Heart left ventricle (tissue), 16 donors: ENCODE results near the gene MOGAT1. TPM values are rescaled to one million over a fixed set of nuclear protein-coding genes. Genes with fewer than 3 reads are reported as not detected.

Experiments used
- ATAC-seq, 4 donors: fragments of 200-7000 bp; cut with Tn5 transposase; one replicate each; pipeline ENCODE4 v1.9.1; 2020 to 2022; ENCODE audit warnings: moderate library complexity in 4 of 4, mild to moderate bottlenecking in 3 of 4, moderate number of reproducible peaks in 1 of 4
- DNase-seq, 5 donors: peaks; one replicate each; pipeline ENCODE4 v3.0.0-alpha.2; 2020
- H3K27ac ChIP-seq, 12 donors: fragments of 200-600 bp; sonication (generic) in 4 of 12; one replicate each; pipeline versions ENCODE4 v1.5.0 to v1.8.0; 2016 to 2022; ENCODE audit warnings: mild to moderate bottlenecking in 2 of 12
- H3K27me3 ChIP-seq, 9 donors: fragments of 200-600 bp; sonication (generic) in 2 of 9; one replicate each; pipeline versions ENCODE4 v1.5.1 to v1.8.0; 2016 to 2022; ENCODE audit warnings: mild to moderate bottlenecking in 3 of 9
- H3K36me3 ChIP-seq, 9 donors: fragments of 200-600 bp; sonication (generic) in 2 of 9; one replicate each; pipeline versions ENCODE4 v1.5.0 to v1.8.0; 2018 to 2022; ENCODE audit warnings: mild to moderate bottlenecking in 2 of 9
- H3K4me1 ChIP-seq, 12 donors: fragments of 200-600 bp; sonication (generic) in 4 of 12; one replicate each; pipeline versions ENCODE4 v1.5.0 to v1.8.0; 2016 to 2022; ENCODE audit warnings: mild to moderate bottlenecking in 3 of 12
- H3K4me3 ChIP-seq, 12 donors: fragments of 200-600 bp; sonication (generic) in 4 of 12; one replicate each; pipeline versions ENCODE4 v1.5.0 to v1.8.0; 2017 to 2022; ENCODE audit warnings: mild to moderate bottlenecking in 9 of 12, moderate library complexity in 4 of 12
- H3K9me3 ChIP-seq, 12 donors: fragments of 200-600 bp; sonication (generic) in 4 of 12; one replicate each; pipeline versions ENCODE4 v1.5.0 to v1.8.0; 2016 to 2022; ENCODE audit warnings: mild to moderate bottlenecking in 1 of 12
- POLR2A ChIP-seq, 2 donors: fragments of 450-650 bp; IDR thresholded peaks; one replicate each; pipeline ENCODE4 v1.6.1; 2017; ENCODE audit warnings: antibody characterized with exemption in 2 of 2, mild to moderate bottlenecking in 2 of 2, moderate library complexity in 2 of 2
- WGBS, 4 donors: extraction: QIAGEN DNeasy Blood & Tissue Kit in 2 of 4; methylation state at CpG; one replicate each; pipeline versions ENCODE4 v1.1.5 to v1.1.7; 2013 to 2018; 5-methylcytosine and 5-hydroxymethylcytosine counted together
- intact Hi-C, 10 donors: fragments of 100-400 bp; cut with DNase I; formaldehyde crosslinking; loops; one replicate each; pipeline versions ENCODE4 v1.11.1 to v1.14.2; 2022
- polyA plus RNA-seq, 2 donors: library from polyadenylated mRNA; stranded (reverse); fragments of 200-250 nt; gene quantifications; one replicate each; pipeline ENCODE4 v1.2.3, GENCODE V29; 2013
- total RNA-seq, 9 donors: library from RNA; depleted of rRNA in 2 of 9; stranded (reverse); fragments of >200 nt in 2 of 9; fragmentation: NEBNext Ultra II Directional in 3 of 9; extraction: Animal tissue kit (Norgen Biotek cat#: 25700) in 3 of 9; gene quantifications; one replicate each; pipeline versions ENCODE4 v1.1.0 to v1.2.4, GENCODE V29; 2016 to 2023
- TF ChIP-seq, protein P1 (sequence below), 12 donors: fragments of 200-600 bp; sonication (generic) in 4 of 12; IDR thresholded peaks; one replicate each; pipeline versions ENCODE4 v1.5.0 to v1.8.0; 2018 to 2022; ENCODE audit warnings: antibody characterized with exemption in 12 of 12, mild to moderate bottlenecking in 5 of 12
- donor health status: ischemic (EF 13 %, LVEDD 7.1; RV severe dilation, severe dysfunction).
- donor health status: healthy with polysubstance abuse.
- donor health status: DM: no; HTN: yes; CAD: no.
- donor health status: DM: no; HTN: no; CAD: no.
- donor health status: ischemic (EF 25% LVEDD 6.9; RV normal size, moderate dysfunction).
- donor health status: ischemic (EF 25% LVEDD 5.7; RV mildly dilated, moderate dysfunction).
- donor health status: healthy.
- donor health status: DM: yes; HTN: yes; CAD: no.
- donor health status: ischemic (EF 35%, LVEDD 5.7; RV mildly dilated, moderate dysfunction).
- donor health status: nonischemic (EF 11% LVEDD 7.7; RV severe dilation, severe dysfunction).
- donor health status: DM: yes; HTN: yes; CAD: no.
- donor health status: PGD.
- donor health status: ischemic (EF 29% LVEDD 5.4; RV normal size, mild dysfunction).
- donor health status: nonischemic (EF 23%, LVEDD 6.1; RV moderate dilation, normal function).

Gene MOGAT1
- total and polyA plus RNA-seq, 11 donors, result 0.19 to 1.1 (median 0.40) TPM; not detected in 2

DNA sequence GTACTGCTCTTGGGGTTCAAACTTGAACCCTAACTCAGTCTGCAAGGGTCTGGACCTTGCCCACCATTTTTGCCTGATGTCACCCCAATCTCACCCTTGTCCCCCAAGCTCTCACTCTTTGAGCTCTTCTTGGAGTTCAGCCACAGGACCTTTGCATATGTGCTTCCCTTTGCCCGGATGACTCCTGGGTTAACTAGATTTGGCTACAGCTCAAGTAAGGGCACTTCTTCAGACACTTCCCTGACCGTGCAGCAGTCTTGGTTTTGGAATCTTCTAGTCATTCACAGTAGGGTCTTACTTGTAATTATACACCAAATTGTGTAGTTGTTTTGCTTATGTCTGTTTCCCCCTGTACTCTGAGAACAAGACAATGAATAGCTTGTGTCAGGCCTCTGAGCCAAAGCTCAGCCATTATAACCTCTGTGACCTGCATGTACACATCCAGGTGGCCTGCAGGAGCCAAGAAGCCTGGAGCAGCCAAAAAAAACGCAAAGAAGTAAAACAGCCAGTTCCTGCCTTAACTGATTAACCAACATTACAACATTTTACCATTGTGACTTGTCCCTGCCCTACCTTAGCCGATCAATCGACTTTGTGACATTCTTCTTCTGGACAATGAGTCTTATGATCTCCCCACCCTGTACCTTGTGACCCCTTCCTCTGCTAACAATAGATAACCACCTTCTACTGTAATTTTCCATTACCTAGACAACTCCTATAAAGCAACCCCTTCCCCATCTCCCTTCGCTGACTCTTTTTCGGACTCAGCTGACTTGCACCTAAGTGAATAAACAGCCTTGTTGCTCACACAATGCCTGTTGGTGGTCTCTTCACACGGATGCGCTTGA, 1.0 kb upstream of the MOGAT1 start:
- no peak for DNase-seq
- intact Hi-C loops, result no loop called here
- WGBS, 4 donors, result 78 to 85% (median 84%) methylated on average over 9 of the region's 9 CpGs
- ATAC-seq, result no peak
- Histone ChIP-seq H3K27ac (no peak overlapping the region), H3K36me3 (no peaks in the 10 kb centered on the region), H3K4me1 (peaks cover 0 to 25% (median 5%) of the 10 kb centered on the region in 12 donors), H3K4me3 (no peak overlapping the region), H3K9me3 (no peaks in the 10 kb centered on the region), H3K27me3 (peaks cover 0 to 22% (median 4%) of the 10 kb centered on the region in 9 donors)
- TF ChIP-seq, protein P1, sequence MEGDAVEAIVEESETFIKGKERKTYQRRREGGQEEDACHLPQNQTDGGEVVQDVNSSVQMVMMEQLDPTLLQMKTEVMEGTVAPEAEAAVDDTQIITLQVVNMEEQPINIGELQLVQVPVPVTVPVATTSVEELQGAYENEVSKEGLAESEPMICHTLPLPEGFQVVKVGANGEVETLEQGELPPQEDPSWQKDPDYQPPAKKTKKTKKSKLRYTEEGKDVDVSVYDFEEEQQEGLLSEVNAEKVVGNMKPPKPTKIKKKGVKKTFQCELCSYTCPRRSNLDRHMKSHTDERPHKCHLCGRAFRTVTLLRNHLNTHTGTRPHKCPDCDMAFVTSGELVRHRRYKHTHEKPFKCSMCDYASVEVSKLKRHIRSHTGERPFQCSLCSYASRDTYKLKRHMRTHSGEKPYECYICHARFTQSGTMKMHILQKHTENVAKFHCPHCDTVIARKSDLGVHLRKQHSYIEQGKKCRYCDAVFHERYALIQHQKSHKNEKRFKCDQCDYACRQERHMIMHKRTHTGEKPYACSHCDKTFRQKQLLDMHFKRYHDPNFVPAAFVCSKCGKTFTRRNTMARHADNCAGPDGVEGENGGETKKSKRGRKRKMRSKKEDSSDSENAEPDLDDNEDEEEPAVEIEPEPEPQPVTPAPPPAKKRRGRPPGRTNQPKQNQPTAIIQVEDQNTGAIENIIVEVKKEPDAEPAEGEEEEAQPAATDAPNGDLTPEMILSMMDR (IDR thresholded peaks at IDR 0.05), result no peak
- no peak for TF ChIP-seq POLR2A (IDR thresholded peaks at IDR 0.05)

DNA sequence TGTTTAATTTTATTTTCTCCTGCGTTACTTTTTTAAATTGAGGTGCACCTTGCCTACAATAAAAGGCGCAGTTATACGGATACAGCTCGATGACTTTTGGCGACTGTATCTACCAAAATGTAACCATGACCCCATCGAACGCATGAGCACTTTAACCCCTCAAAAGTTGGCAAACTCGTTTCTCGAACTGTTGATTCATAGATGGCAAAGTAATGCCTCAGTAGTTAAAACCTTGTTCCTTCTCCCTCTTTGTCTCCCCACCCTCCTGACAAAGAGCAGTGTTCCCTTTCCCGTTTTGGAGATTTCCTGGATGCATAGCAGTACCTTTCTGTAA, 577 bp downstream of the MOGAT1 start:
- H3K36me3 ChIP-seq, result no peaks in the 10 kb centered on the region
- H3K27ac ChIP-seq, result peak overlapping the region in 1 of 12 donors; percentile 32
- peaks cover 0 to 25% (median 5%) of the 10 kb centered on the region in 12 donors for H3K4me1 ChIP-seq
- peak overlapping the region in 11 of 12 donors; percentile 23 to 64 (median 55) for H3K4me3 ChIP-seq
- H3K27me3 ChIP-seq, result peaks cover 0 to 22% (median 4%) of the 10 kb centered on the region in 9 donors
- 16 to 22% (median 20%) methylated on average over 10 of the region's 10 CpGs for WGBS, 4 donors
- ATAC-seq (no peak), DNase-seq (no peak)
- intact Hi-C loops, result no loop called here
- no peaks in the 10 kb centered on the region for H3K9me3 ChIP-seq
- TF ChIP-seq, protein P1 (IDR thresholded peaks at IDR 0.05), result no peak
- no peak for TF ChIP-seq POLR2A (IDR thresholded peaks at IDR 0.05)

GRCh38 chr2:222673273-222673672, 1.8 kb downstream of the MOGAT1 start:
- intact Hi-C loops, result no loop called here
- Histone ChIP-seq H3K4me1 (peaks cover 0 to 24% (median 5%) of the 10 kb centered on the region in 12 donors), H3K4me3 (no peak overlapping the region), H3K36me3 (no peaks in the 10 kb centered on the region), H3K27ac (no peak overlapping the region), H3K9me3 (no peaks in the 10 kb centered on the region), H3K27me3 (peaks cover 0 to 25% (median 8%) of the 10 kb centered on the region in 9 donors)
- ATAC-seq (no peak), DNase-seq (no peak)
- TF ChIP-seq POLR2A (IDR thresholded peaks at IDR 0.05), result no peak
- TF ChIP-seq, protein P1 (IDR thresholded peaks at IDR 0.05), result no peak
- 59 to 63% (median 62%) methylated on average over 7 of the region's 7 CpGs for WGBS, 4 donors

GRCh38 chr2:222673883-222674282, 2.4 kb downstream of the MOGAT1 start:
- 78 to 90% (median 84%) methylated on average over 5 of the region's 5 CpGs for WGBS, 4 donors
- Histone ChIP-seq H3K4me3 (no peak overlapping the region), H3K27me3 (peaks cover 0 to 26% (median 8%) of the 10 kb centered on the region in 9 donors), H3K9me3 (no peaks in the 10 kb centered on the region), H3K27ac (no peak overlapping the region), H3K36me3 (no peaks in the 10 kb centered on the region), H3K4me1 (peaks cover 0 to 18% (median 5%) of the 10 kb centered on the region in 12 donors)
- intact Hi-C loops, result no loop called here
- DNase-seq (no peak), ATAC-seq (no peak)
- no peak for TF ChIP-seq POLR2A (IDR thresholded peaks at IDR 0.05)
- TF ChIP-seq, protein P1 (IDR thresholded peaks at IDR 0.05), result no peak
